Peyer's patch (tissue), 4 donors: ENCODE measurements around the gene CACNA1A. TPM values are rescaled to one million over a fixed set of nuclear protein-coding genes. Genes with fewer than 3 reads are reported as not detected.
A peak's percentile ranks its signal among the peaks of the same experiment; 100 is the strongest.
"Not testable (repeated sequence)": the region's sequence is repeated elsewhere in the genome, so short reads cannot be mapped to it uniquely, and the experiment has no call there.

Source experiments
- DNase-seq, 3 donors: peaks; one replicate each; pipeline ENCODE4 v3.0.0-alpha.2; 2017 to 2019
- H3K27ac ChIP-seq, 4 donors: fragments of 200-600 bp; sonication (generic); one replicate each; pipeline ENCODE4 v1.5.1; 2016 to 2019
- H3K27me3 ChIP-seq, 2 donors: fragments of 200-600 bp; sonication (generic); one replicate each; pipeline ENCODE4 v1.5.1; 2019
- H3K36me3 ChIP-seq, 3 donors: fragments of 200-600 bp; sonication (generic); one replicate each; pipeline ENCODE4 v1.5.1; 2016 to 2019
- H3K4me1 ChIP-seq, 4 donors: fragments of 200-600 bp; sonication (generic); one replicate each; pipeline ENCODE4 v1.5.1; 2016 to 2019
- H3K4me3 ChIP-seq, 4 donors: fragments of 200-600 bp; sonication (generic); 1 replicate in 3 of 4; 2 replicates in 1 of 4; pipeline ENCODE4 v1.5.1; 2016 to 2019; ENCODE audit warnings: mild to moderate bottlenecking in 1 of 4
- H3K9me3 ChIP-seq, 4 donors: fragments of 200-600 bp; sonication (generic); one replicate each; pipeline ENCODE4 v1.5.1; 2016 to 2019; ENCODE audit warnings: mild to moderate bottlenecking in 1 of 4
- CTCF ChIP-seq, 6 experiments: fragments of 450-650 bp in 4 of 6; fragments of 200-600 bp in 2 of 6; sonication (generic) in 1 of 6; IDR thresholded peaks; one replicate each; pipeline ENCODE4 v1.5.1; 2017 to 2019; ENCODE audit warnings: antibody characterized with exemption in 6 of 6, mild to moderate bottlenecking in 3 of 6, moderate library complexity in 1 of 6
- POLR2A ChIP-seq, 2 donors: fragments of 450-650 bp; IDR thresholded peaks; one replicate each; pipeline ENCODE4 v1.5.1; 2017; ENCODE audit warnings: antibody characterized with exemption in 2 of 2, mild to moderate bottlenecking in 2 of 2, moderate library complexity in 2 of 2
- total RNA-seq, 4 donors: library from RNA; depleted of rRNA; stranded (reverse); fragments of >200 nt; gene quantifications; one replicate each; pipeline ENCODE4 v1.1.0, GENCODE V29; 2016

Gene CACNA1A
- total RNA-seq, 4 donors from 2014 or later: 16.8 to 25.7 (median 21.7) TPM

GRCh38 chr19:13208672-13209483 is 297.4 kb downstream of the CACNA1A start:
- H3K9me3 ChIP-seq: no peaks in the 10 kb centered on the region
- no peaks in the 10 kb centered on the region for H3K36me3 ChIP-seq
- H3K4me1 ChIP-seq: peaks cover 0 to 13% (median 5%) of the 10 kb centered on the region in 4 donors
- peak overlapping the region; percentile 58 to 87 (median 80) for H3K27ac ChIP-seq
- peak overlapping the region; percentile 49 to 55 (median 52) for H3K4me3 ChIP-seq
- DNase-seq: peak in 1 of 3 donors; percentile 52
- no peak for TF ChIP-seq POLR2A (IDR thresholded peaks at IDR 0.05)
- TF ChIP-seq CTCF (IDR thresholded peaks at IDR 0.05): no peak
- H3K27me3 ChIP-seq: no peaks in the 10 kb centered on the region

GRCh38 chr19:13207846-13208671 is 298.2 kb downstream of the CACNA1A start:
- Histone ChIP-seq H3K27ac (peak overlapping the region; percentile 58 to 87 (median 80)), H3K4me1 (peaks cover 0 to 13% (median 5%) of the 10 kb centered on the region in 4 donors), H3K27me3 (no peaks in the 10 kb centered on the region), H3K9me3 (no peaks in the 10 kb centered on the region), H3K4me3 (peak overlapping the region; percentile 49 to 55 (median 52)), H3K36me3 (no peaks in the 10 kb centered on the region)
- TF ChIP-seq POLR2A (IDR thresholded peaks at IDR 0.05) (no peak), CTCF (IDR thresholded peaks at IDR 0.05) (no peak)
- peak in 2 of 3 donors; percentile 74 to 79 for DNase-seq

DNA sequence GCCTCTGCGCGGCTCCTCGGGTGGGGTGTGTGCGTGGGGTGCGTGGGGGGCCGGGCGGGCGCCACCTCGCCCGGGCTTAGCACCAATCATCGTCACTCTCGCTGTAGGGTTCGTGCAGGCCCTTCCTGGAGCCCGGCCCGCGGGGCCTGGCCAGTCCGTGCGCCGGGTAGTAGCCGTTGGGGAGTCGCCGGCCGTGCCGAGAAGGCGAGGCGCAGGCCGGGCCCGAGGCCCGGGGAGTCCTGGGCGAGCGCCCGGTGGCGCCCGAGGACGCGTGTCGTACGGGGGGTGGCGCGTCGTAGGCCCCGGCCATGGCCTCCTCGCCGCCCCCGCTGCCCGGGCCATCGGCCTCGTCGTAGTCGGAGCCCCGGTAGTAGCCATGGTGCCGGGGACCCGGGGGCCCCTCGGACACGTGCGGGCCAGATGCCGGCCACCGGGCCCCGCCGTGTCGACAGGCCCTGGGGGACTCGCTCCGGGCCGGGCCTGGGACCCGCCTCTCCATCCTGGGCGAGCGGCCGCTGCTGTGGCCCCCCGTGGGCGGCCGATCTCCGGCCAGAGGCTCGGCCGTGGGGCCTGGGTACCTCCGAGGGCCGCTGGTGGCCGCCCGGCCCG is 298.9 kb downstream of the CACNA1A start:
- Histone ChIP-seq H3K27ac (peak overlapping the region; percentile 27 to 87 (median 76)), H3K4me3 (peak overlapping the region; percentile 49 to 55 (median 52)), H3K9me3 (no peaks in the 10 kb centered on the region), H3K4me1 (peaks cover 0 to 13% (median 5%) of the 10 kb centered on the region in 4 donors), H3K27me3 (no peaks in the 10 kb centered on the region), H3K36me3 (no peaks in the 10 kb centered on the region)
- DNase-seq: no peak
- no peak for TF ChIP-seq POLR2A (IDR thresholded peaks at IDR 0.05)
- TF ChIP-seq CTCF (IDR thresholded peaks at IDR 0.05): no peak

DNA sequence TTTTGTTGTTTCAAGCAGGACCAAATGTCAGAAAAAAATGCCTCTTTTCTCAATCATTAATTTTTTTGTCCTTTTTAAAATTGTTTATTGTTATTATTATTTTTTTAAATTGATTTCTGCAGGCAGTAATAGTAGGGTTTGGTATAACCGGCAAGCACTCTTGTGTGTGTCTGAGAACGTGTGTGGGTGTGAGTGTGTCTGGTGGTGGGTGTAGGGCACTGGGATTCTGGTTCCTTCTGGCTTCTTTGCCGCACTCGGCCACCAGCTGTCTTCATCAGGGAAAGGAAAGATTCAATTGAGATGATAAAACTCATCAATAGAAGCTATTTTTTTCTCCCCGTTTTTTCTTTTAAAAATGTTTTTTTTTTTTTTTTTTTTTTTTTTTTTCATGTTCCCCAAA is 299.7 kb downstream of the CACNA1A start:
- DNase-seq: no peak
- Histone ChIP-seq H3K27ac (no peak overlapping the region), H3K36me3 (no peaks in the 10 kb centered on the region), H3K27me3 (no peaks in the 10 kb centered on the region), H3K9me3 (no peaks in the 10 kb centered on the region), H3K4me1 (peaks cover 0 to 13% (median 5%) of the 10 kb centered on the region in 4 donors), H3K4me3 (no peak overlapping the region)
- TF ChIP-seq POLR2A (IDR thresholded peaks at IDR 0.05): no peak
- TF ChIP-seq CTCF (IDR thresholded peaks at IDR 0.05): no peak

- not testable (repeated sequence) for H3K4me1 ChIP-seq, H3K4me3 ChIP-seq, H3K27me3 ChIP-seq, H3K27ac ChIP-seq, DNase-seq, H3K9me3 ChIP-seq, H3K36me3 ChIP-seq
Measured at GRCh38 chr19:13202112-13202511, 304.2 kb downstream of the CACNA1A start.
